Omental fat pad (tissue), 4 donors: ENCODE measurements around the gene ERC2. TPM values are rescaled to one million over a fixed set of nuclear protein-coding genes. Genes with fewer than 3 reads are reported as not detected.

ENCODE experiments used
- ATAC-seq: fragments of 150-250 bp; one replicate; pipeline ENCODE4 v1.9.1; 2016; ENCODE audit warnings: mild to moderate bottlenecking, moderate library complexity; ENCODE audit not compliant: low FRiP score
- DNase-seq: peaks from one replicate; pipeline ENCODE4 v3.0.0-alpha.2; 2019; ENCODE audit warnings: low spot score
- total RNA-seq, 4 donors: library from RNA; depleted of rRNA; stranded (reverse); fragments of >200 nt; gene quantifications; one replicate each; pipeline ENCODE4 v1.1.0, GENCODE V29; 2016
- TF ChIP-seq, protein P1 (sequence below), 3 donors: fragments of 450-650 bp; IDR thresholded peaks; one replicate each; pipeline ENCODE4 v1.5.1; 2016 to 2017; ENCODE audit warnings: antibody characterized with exemption in 3 of 3, mild to moderate bottlenecking in 3 of 3, moderate library complexity in 2 of 3

The ERC2 gene
- total RNA-seq, 4 donors from 2014 or later: 0.75 to 4.2 (median 2.3) TPM; not detected in 1

DNA sequence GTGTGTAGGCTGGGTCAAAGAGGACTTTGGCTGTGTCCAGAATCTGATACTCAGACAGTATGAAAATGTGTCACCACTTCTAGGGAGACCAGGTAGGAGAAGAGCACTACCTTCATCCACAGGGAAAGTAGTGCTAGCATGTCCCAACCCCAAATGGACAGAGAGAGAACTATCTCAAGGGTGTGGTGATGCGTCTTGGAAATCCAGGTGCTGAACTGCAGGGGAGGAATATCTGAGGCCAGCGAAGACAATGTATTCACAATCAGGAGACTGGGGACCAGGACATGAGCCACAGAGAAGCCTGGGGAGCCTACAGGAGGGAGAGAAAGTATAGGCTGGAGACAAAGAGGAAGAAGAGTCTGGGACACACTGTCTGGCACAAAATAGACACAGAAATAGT is 829.1 kb downstream of the ERC2 start:
- no peak for ATAC-seq
- TF ChIP-seq, protein P1, sequence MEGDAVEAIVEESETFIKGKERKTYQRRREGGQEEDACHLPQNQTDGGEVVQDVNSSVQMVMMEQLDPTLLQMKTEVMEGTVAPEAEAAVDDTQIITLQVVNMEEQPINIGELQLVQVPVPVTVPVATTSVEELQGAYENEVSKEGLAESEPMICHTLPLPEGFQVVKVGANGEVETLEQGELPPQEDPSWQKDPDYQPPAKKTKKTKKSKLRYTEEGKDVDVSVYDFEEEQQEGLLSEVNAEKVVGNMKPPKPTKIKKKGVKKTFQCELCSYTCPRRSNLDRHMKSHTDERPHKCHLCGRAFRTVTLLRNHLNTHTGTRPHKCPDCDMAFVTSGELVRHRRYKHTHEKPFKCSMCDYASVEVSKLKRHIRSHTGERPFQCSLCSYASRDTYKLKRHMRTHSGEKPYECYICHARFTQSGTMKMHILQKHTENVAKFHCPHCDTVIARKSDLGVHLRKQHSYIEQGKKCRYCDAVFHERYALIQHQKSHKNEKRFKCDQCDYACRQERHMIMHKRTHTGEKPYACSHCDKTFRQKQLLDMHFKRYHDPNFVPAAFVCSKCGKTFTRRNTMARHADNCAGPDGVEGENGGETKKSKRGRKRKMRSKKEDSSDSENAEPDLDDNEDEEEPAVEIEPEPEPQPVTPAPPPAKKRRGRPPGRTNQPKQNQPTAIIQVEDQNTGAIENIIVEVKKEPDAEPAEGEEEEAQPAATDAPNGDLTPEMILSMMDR (IDR thresholded peaks at IDR 0.05): no peak
- DNase-seq: no peak

DNA sequence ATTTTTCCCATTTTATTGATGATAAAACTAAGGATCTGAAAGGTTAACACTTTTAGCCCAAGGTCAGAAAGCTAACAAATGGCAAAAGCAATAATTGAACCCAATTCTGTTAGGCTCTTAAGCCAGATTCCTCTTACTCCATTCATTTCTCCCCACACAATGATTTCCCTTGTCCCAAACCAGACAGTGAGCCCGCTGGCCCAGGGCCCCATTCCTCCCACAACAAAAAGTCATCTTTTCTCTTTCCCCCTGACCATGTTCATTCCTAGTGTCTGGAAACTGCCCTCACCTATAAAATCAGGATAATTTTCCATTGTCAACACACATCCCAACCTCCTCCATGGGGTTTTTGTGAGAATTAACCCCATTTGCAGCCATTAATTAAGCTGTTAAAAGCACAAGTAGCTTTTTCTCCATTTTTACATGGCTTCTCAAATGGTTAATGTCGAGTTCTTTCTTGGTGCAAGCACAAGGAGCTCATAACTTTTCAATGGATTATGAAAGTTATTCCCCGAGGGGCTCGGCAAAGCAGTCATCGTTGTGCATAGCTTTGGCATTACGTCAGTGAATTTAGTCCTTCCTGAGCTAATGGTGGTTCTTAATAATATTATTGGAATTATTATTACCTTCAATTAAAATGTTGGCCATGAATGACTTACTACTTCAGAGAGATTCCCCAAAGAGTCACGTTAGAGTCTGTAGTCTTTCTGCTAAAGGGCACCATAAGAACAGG is 830.2 kb downstream of the ERC2 start:
- DNase-seq: no peak
- TF ChIP-seq, protein P1 (IDR thresholded peaks at IDR 0.05): no peak
- no peak for ATAC-seq

DNA sequence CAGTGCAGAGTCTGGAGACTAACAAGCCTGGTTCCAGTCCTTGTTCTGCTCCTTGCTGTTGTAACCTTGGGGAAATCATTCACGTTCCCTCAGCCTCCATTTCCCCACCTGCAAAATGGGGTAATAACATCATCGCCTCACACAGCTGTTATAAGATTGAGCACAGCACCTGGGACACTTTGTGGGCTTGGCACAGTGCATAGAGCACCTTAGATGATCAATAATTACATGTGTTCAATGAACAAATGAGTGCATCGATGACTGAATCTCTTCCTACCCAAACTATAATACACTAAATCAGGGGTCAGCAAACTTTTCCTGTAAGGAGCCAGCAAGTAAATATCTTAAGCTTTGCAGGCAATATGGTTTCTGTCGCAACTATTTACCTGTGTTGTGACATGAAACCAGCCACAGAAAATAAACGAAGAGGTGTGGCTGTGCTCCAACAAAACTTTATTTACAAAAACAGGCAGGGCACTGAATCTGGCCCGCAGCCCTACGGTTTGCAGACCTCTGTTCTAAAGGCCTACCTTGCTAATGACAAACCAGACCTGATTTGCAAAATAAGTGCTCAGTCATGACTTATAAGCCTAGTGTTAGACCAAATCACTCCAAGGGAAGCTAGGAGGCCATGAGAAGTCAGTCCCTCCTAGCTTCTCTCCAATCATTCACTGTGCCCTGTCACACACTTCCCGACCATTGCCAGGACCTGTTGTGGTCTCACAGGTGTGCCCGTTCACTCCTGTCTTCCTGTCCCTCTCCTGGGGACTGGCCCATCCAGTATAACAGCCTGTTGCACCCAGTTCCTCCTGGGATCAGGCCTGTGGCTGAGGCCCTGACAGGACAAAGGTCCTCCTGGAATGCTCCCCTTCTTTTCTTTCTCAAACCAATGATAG is 831.7 kb downstream of the ERC2 start:
- no peak for DNase-seq
- TF ChIP-seq, protein P1 (IDR thresholded peaks at IDR 0.05): no peak
- no peak for ATAC-seq

DNA sequence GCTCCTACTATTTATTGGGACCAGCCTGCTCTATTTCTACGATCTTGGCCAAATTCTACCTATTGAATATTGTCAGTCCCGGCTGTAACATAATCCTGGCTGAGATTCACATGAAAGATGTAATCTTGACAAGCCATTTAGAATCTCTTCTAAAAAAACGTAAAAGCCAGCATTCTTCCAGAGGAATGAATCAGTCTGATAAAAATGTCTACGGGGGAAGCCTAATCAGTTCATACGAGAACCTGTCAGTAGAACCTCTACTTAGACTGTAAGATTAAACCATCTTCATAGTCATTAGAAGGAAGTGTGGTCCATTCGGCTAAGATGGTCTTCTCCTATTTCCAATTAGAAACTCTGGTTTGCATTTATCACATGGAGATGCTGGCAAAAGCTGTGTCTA is 833.9 kb downstream of the ERC2 start:
- DNase-seq (no peak), ATAC-seq (no peak)
- TF ChIP-seq, protein P1 (IDR thresholded peaks at IDR 0.05): no peak

DNA sequence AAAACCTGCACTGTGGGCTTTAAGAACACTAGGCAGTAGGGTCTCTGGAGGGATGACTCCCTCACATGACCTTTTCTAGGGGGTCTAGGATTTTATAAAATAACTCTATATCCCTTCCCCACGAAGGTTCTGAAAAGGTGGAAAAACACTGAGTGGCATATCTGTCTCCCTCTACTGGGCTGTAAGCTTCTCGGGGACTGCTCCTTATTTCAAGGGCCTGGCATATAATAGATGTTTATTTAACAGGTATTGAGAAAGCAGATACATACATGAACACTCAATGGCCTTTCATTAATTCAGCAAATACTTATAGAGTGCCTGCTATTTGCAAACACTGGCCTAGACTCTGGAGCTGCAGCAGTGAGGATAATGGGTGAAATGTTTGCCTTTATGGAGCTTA is 834.9 kb downstream of the ERC2 start:
- DNase-seq (no peak), ATAC-seq (no peak)
- TF ChIP-seq, protein P1 (IDR thresholded peaks at IDR 0.05): no peak

DNA sequence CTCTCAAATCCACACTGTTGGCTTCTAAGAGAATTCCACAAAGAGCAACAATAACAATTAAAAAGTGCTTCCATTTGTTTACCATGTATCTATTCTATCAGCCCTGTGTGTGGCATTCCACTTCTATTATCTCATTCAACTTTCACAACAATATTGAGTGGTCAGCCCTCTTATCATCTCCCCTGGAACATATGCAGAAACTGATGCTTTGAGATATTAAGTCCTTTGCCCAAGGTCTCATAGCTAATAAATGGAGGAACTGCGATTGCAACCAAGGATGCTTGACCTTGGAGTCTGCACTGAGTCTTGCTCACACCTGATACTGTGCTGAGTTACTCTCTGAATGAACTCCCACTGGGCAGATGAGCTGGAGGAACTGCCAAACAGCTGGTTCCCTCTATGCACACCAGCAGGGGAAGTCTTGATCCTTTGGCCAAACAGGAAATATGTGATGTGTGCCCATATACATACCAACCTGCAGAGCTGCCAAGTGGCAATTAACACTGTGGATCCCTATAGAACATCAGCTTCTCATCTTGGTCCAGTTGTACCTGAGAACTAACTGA is 836.4 kb downstream of the ERC2 start:
- TF ChIP-seq, protein P1 (IDR thresholded peaks at IDR 0.05): no peak
- no peak for DNase-seq
- no peak for ATAC-seq
